Panc1 (cell line): ENCODE measurements around the gene SIAH3. TPM values are rescaled to one million over a fixed set of nuclear protein-coding genes. Genes with fewer than 3 reads are reported as not detected.

Source experiments
- ATAC-seq: fragments of 200-7000 bp; cut with Tn5 transposase; 2 replicates; pipeline ENCODE4 v1.9.1; 2020; ENCODE audit warnings: mild to moderate bottlenecking, moderate library complexity
- BruUV-seq: library from RNA; stranded (reverse); fragments of 400-500 nt; replicated peaks from 2 replicates; lab custom pipeline; 2021; lab: Mats Ljungman, UMichigan
- CTCF ChIA-PET: fragments of 300-600 bp; sonication (Branson Sonifier 250); formaldehyde crosslinking; loops from one replicate; lab custom pipeline; 2022; ENCODE audit warnings: antibody characterized with exemption; lab: Charles Lee
- POLR2A ChIA-PET: fragments of 300-600 bp; sonication (Branson Sonifier 250); formaldehyde crosslinking; loops from one replicate; lab custom pipeline; 2022; ENCODE audit warnings: antibody characterized with exemption; lab: Charles Lee
- DNase-seq: peaks from one replicate; pipeline ENCODE4 v3.0.0-alpha.2; 2010; ENCODE audit warnings: low read depth, low spot score
- H3K27ac ChIP-seq: 2 replicates; pipeline ENCODE4 v1.5.1; 2011; ENCODE audit warnings: mild to moderate bottlenecking, low read length, inconsistent platforms
- H3K27me3 ChIP-seq: fragments of 200-500 bp; sonication (Bioruptor generic); 2 replicates; pipeline ENCODE4 v1.6.0; 2014; ENCODE audit warnings: low read length, inconsistent platforms; ENCODE audit not compliant: control insufficient read depth, insufficient read depth
- H3K36me3 ChIP-seq: fragments of 200-500 bp; sonication (Bioruptor generic); 2 replicates; pipeline ENCODE4 v1.5.1; 2014; ENCODE audit warnings: inconsistent platforms, mild to moderate bottlenecking, low read length, moderate library complexity; ENCODE audit not compliant: control insufficient read depth, insufficient read depth
- H3K4me1 ChIP-seq: 2 replicates; pipeline ENCODE4 v1.5.1; 2011; ENCODE audit warnings: inconsistent platforms, mild to moderate bottlenecking, low read length, moderate library complexity; ENCODE audit not compliant: control insufficient read depth, insufficient read depth
- H3K4me3 ChIP-seq, 2 experiments: 2 replicates each; pipeline ENCODE4 v1.5.1; 2011 to 2012; ENCODE audit warnings: low read depth in 2 of 2, low read length in 2 of 2, mild to moderate bottlenecking in 2 of 2, inconsistent platforms in 1 of 2, moderate library complexity in 1 of 2
- H3K9me3 ChIP-seq: fragments of 200-500 bp; sonication (Bioruptor generic); 2 replicates; pipeline ENCODE4 v1.5.1; 2014; ENCODE audit warnings: low read depth, mild to moderate bottlenecking, inconsistent platforms, low read length, moderate library complexity; ENCODE audit not compliant: control insufficient read depth, insufficient read depth
- CTCF ChIP-seq: fragments of 450-650 bp; IDR thresholded peaks from 2 replicates; pipeline ENCODE4 v1.5.1; 2017; ENCODE audit warnings: mild to moderate bottlenecking
- POLR2AphosphoS5 ChIP-seq: IDR thresholded peaks from 2 replicates; pipeline ENCODE4 v1.6.1; 2012; ENCODE audit warnings: mild to moderate bottlenecking, low read depth, low read length, moderate library complexity
- REST ChIP-seq, 2 experiments: IDR thresholded peaks; 2 replicates each; pipeline ENCODE4 v1.6.1; 2011 to 2012; ENCODE audit warnings: low read depth in 2 of 2, control low read depth in 1 of 2, low read length in 1 of 2, mild to moderate bottlenecking in 1 of 2, moderate library complexity in 1 of 2; ENCODE audit not compliant: insufficient read depth in 1 of 2
- SIN3A ChIP-seq: IDR thresholded peaks from 2 replicates; pipeline ENCODE4 v1.6.1; 2012; ENCODE audit warnings: low read depth, mild to moderate bottlenecking, low read length, moderate library complexity, borderline replicate concordance; ENCODE audit not compliant: insufficient read depth
- TCF7L2 ChIP-seq: IDR thresholded peaks from 2 replicates; pipeline ENCODE4 v1.6.1; 2011; ENCODE audit warnings: mild to moderate bottlenecking, low read depth, low read length, inconsistent platforms
- in situ Hi-C: cut with HindIII; loops from 2 replicates; pipeline ENCODE4 v1.10.0; 2016; ENCODE audit warnings: low sequenced_read_pairs, low pct_unique_long_range_greater_than_20kb
- intact Hi-C: fragments of 100-400 bp; cut with micrococcal nuclease; formaldehyde crosslinking; loops from one replicate; pipeline ENCODE4 v1.10.0; 2022; ENCODE audit not compliant: unreplicated experiment
- total RNA-seq: library from RNA; stranded (reverse); gene quantifications from one replicate; pipeline ENCODE4 v1.2.1, GENCODE V29; 2021; ENCODE audit not compliant: unreplicated experiment

SIAH3 gene
- total RNA-seq, 1 experiment from 2014 or later = not detected

DNA sequence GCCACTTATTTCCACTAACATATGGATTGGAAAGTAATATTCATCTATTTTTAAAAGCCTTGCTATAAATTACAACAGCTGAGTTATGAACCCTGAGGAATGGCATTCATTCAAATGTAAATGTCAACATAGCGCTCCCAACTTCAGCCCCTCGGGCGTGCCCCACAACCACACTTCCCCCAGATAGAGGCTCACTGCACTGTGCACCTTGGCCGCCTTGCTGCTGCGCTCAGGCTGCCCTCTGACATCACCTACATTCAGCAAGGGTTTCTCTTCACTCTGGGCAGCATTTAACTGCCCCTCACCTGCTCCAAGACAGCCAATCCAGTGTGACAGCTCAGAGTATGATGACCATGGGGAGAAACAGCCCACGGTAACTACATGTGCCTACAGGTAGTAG is 35.1 kb downstream of the SIAH3 start:
- Histone ChIP-seq H3K36me3 (no peaks in the 10 kb centered on the region), H3K27ac (no peak overlapping the region), H3K9me3 (no peaks in the 10 kb centered on the region), H3K27me3 (no peaks in the 10 kb centered on the region), H3K4me3 (no peak overlapping the region), H3K4me1 (no peaks in the 10 kb centered on the region)
- ATAC-seq (no peak), DNase-seq (no peak)
- TF ChIP-seq REST (IDR thresholded peaks at IDR 0.05; ENCODE audit: insufficient read depth in 1 of 2, low read depth in 2 of 2, low read length in 1 of 2) (no peak), POLR2AphosphoS5 (no peak), SIN3A (no peak), TCF7L2 (no peak), CTCF (no peak)
- in situ Hi-C loops = no loop called here
- ChIA-PET POLR2A (no interaction called here), CTCF (no interaction called here)
- BruUV-seq = no TSS peak
- intact Hi-C loops = no loop called here

DNA sequence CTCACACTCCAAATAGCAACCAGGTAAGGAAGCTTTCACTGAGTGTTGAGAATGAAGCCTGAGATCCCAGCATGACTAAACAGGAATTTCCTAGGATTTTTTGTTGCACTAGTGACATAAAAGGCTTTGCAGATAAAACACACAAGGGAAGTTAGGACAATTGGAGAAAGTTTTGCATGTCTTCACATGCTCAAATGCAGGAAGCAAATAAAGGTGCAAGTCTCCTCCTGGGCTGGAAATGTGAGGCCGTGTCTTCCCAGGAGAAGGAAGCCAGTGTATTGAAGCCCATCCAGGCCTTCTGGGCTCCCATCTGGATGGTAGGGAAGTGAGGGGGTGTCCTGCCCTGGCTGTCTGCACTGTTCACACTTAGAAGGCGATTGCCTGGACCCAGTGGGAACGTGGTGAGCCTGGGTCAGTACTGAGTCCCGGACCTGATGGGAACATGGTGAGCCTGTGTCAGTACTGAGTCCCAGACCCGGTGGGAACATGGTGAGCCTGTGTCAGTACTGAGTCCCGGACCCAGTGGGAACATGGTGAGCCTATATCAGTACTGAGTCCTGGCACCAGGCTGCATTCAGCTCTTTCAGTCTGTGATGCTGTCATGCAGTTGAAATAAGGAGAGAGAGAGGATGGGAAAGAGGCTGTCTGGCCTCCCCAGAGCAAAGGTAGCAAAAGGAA is 38.7 kb downstream of the SIAH3 start:
- no peaks in the 10 kb centered on the region for H3K9me3 ChIP-seq
- H3K36me3 ChIP-seq = no peaks in the 10 kb centered on the region
- CTCF ChIA-PET = no interaction called here
- H3K4me1 ChIP-seq = no peaks in the 10 kb centered on the region
- no peak for DNase-seq
- no peak overlapping the region for H3K4me3 ChIP-seq
- in situ Hi-C loops = no loop called here
- POLR2A ChIA-PET = no interaction called here
- intact Hi-C loops = no loop called here
- ATAC-seq = no peak
- H3K27ac ChIP-seq = no peak overlapping the region
- BruUV-seq = no TSS peak
- TF ChIP-seq POLR2AphosphoS5 (no peak), SIN3A (no peak), TCF7L2 (no peak), REST (IDR thresholded peaks at IDR 0.05; ENCODE audit: insufficient read depth in 1 of 2, low read depth in 2 of 2, low read length in 1 of 2) (no peak), CTCF (no peak)
- no peaks in the 10 kb centered on the region for H3K27me3 ChIP-seq
